Measurements from ENCODE around the gene BCL11A.

The BCL11A gene

GRCh38 chr2:60529785-60530627 is 23.4 kb downstream of the BCL11A start:
- H3K23ac ChIP-seq (ENCODE audit: low read depth, low read length, poor library complexity), result no peak overlapping the region
- H2AFZ ChIP-seq (ENCODE audit: low read length), result no peak overlapping the region
- no peak for DNase-seq (ENCODE audit: low spot score)
- H3K9me3 ChIP-seq (replicated peaks in 1 of 2; ENCODE audit: control insufficient read depth in 2 of 2, insufficient read depth in 1 of 2, low read depth in 1 of 2, low read length in 2 of 2), result no peaks in the 10 kb centered on the region
- H3K27me3 ChIP-seq (ENCODE audit: control insufficient read depth in 3 of 3, insufficient read depth in 3 of 3, low read depth in 1 of 3, low read length in 3 of 3), result peaks cover 0 to 59% (median 0%) of the 10 kb centered on the region in 3 experiments
- H2AK5ac ChIP-seq (ENCODE audit: low read depth, low read length), result no peak overlapping the region
- no peak overlapping the region for H3K4ac ChIP-seq (ENCODE audit: low read length)
- no peak overlapping the region for H3K9ac ChIP-seq (ENCODE audit: low read depth, low read length, poor library complexity)
- no peak overlapping the region for H3K4me3 ChIP-seq (ENCODE audit: low read length in 2 of 2)
- H2BK15ac ChIP-seq (ENCODE audit: low read length), result no peak overlapping the region
- no peak overlapping the region for H3K18ac ChIP-seq (ENCODE audit: low read length)
- no peaks in the 10 kb centered on the region for H3K36me3 ChIP-seq (replicated peaks in 1 of 2; ENCODE audit: control insufficient read depth in 2 of 2, insufficient read depth in 2 of 2, low read length in 2 of 2)
- H3K4me2 ChIP-seq (ENCODE audit: insufficient read depth, low read length, poor library complexity, severe bottlenecking), result no peak overlapping the region
- no peaks in the 10 kb centered on the region for H3K79me1 ChIP-seq (ENCODE audit: low read depth, low read length)
- H2BK12ac ChIP-seq (ENCODE audit: low read length), result no peak overlapping the region
- no peak overlapping the region for H4K91ac ChIP-seq (ENCODE audit: low read depth, low read length, poor library complexity)
- H3K27ac ChIP-seq (replicated peaks; ENCODE audit: low read length), result no peak overlapping the region
- H2BK120ac ChIP-seq (ENCODE audit: low read depth, low read length), result no peak overlapping the region
- peaks cover 0 to 4% of the 10 kb centered on the region in 2 donors for H3K4me1 ChIP-seq (ENCODE audit: control insufficient read depth in 2 of 2, insufficient read depth in 1 of 2, low read depth in 1 of 2, low read length in 2 of 2)
- no peak overlapping the region for H3K14ac ChIP-seq (ENCODE audit: low read length)
- no peak overlapping the region for H4K8ac ChIP-seq (ENCODE audit: low read depth, low read length)
- no peak overlapping the region for H2BK5ac ChIP-seq (ENCODE audit: low read length)
- WGBS, 2 donors (ENCODE audit: extremely low coverage in 2 of 2, insufficient read length in 2 of 2, insufficient replicate concordance in 1 of 2), result no CpG with 5 or more reads among the region's 17 CpGs

DNA sequence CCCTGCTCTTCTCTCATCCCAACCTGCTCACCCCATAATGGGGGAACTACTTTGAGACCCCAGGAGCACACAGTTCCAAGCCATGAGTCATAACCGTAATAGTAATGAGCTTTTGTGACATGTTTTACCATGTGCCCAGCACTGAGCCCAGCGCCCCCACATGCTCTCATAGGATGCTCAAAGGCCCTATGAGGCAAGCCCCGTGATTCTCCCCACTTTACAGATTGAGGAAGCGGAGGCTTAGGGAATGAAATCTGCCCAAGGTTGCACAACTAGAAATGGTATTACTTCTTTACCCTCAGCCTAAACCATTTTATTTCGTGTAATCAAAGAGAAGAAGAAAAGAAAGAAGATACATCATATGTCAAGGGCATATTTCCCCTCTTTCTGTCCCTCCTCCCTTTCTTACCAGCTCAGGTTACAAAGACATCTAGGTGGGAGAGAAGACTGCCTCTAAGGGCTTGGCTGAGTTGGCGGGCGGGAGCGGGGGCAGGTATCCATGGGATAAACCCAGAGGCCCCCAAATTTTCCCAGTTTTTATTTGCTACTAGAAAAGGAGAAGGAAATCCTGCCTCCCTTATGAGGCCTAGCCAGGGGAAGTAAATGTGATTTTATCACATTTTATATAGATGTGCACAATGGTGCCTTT is 24.2 kb downstream of the BCL11A start:
- Histone ChIP-seq H3K27me3 (ENCODE audit: control insufficient read depth in 3 of 3, insufficient read depth in 3 of 3, low read depth in 1 of 3, low read length in 3 of 3) (peaks cover 0 to 52% (median 0%) of the 10 kb centered on the region in 3 experiments), H2BK120ac (ENCODE audit: low read depth, low read length) (no peak overlapping the region), H3K14ac (ENCODE audit: low read length) (no peak overlapping the region), H3K79me1 (ENCODE audit: low read depth, low read length) (no peaks in the 10 kb centered on the region), H3K4me2 (ENCODE audit: insufficient read depth, low read length, poor library complexity, severe bottlenecking) (no peak overlapping the region), H3K27ac (replicated peaks; ENCODE audit: low read length) (no peak overlapping the region), H3K9me3 (replicated peaks in 1 of 2; ENCODE audit: control insufficient read depth in 2 of 2, insufficient read depth in 1 of 2, low read depth in 1 of 2, low read length in 2 of 2) (no peaks in the 10 kb centered on the region), H3K36me3 (replicated peaks in 1 of 2; ENCODE audit: control insufficient read depth in 2 of 2, insufficient read depth in 2 of 2, low read length in 2 of 2) (no peaks in the 10 kb centered on the region), H2BK12ac (ENCODE audit: low read length) (no peak overlapping the region), H2BK15ac (ENCODE audit: low read length) (no peak overlapping the region), H3K9ac (ENCODE audit: low read depth, low read length, poor library complexity) (no peak overlapping the region), H3K23ac (ENCODE audit: low read depth, low read length, poor library complexity) (no peak overlapping the region), H2BK5ac (ENCODE audit: low read length) (no peak overlapping the region), H4K91ac (ENCODE audit: low read depth, low read length, poor library complexity) (no peak overlapping the region), H3K4me3 (ENCODE audit: low read length in 2 of 2) (no peak overlapping the region), H2AFZ (ENCODE audit: low read length) (no peak overlapping the region), H3K4me1 (ENCODE audit: control insufficient read depth in 2 of 2, insufficient read depth in 1 of 2, low read depth in 1 of 2, low read length in 2 of 2) (peaks cover 0 to 4% of the 10 kb centered on the region in 2 donors), H3K18ac (ENCODE audit: low read length) (no peak overlapping the region), H2AK5ac (ENCODE audit: low read depth, low read length) (no peak overlapping the region), H4K8ac (ENCODE audit: low read depth, low read length) (no peak overlapping the region), H3K4ac (ENCODE audit: low read length) (no peak overlapping the region)
- no peak for DNase-seq (ENCODE audit: low spot score)
- WGBS, 2 donors (ENCODE audit: extremely low coverage in 2 of 2, insufficient read length in 2 of 2, insufficient replicate concordance in 1 of 2), result no CpG with 5 or more reads among the region's 8 CpGs

GRCh38 chr2:60528281-60529020 is 25.0 kb downstream of the BCL11A start:
- Histone ChIP-seq H3K79me1 (ENCODE audit: low read depth, low read length) (no peaks in the 10 kb centered on the region), H2BK120ac (ENCODE audit: low read depth, low read length) (no peak overlapping the region), H3K27ac (replicated peaks; ENCODE audit: low read length) (no peak overlapping the region), H4K8ac (ENCODE audit: low read depth, low read length) (no peak overlapping the region), H3K36me3 (replicated peaks in 1 of 2; ENCODE audit: control insufficient read depth in 2 of 2, insufficient read depth in 2 of 2, low read length in 2 of 2) (no peaks in the 10 kb centered on the region), H2BK12ac (ENCODE audit: low read length) (no peak overlapping the region), H3K27me3 (ENCODE audit: control insufficient read depth in 3 of 3, insufficient read depth in 3 of 3, low read depth in 1 of 3, low read length in 3 of 3) (peaks cover 0 to 44% (median 0%) of the 10 kb centered on the region in 3 experiments), H3K9ac (ENCODE audit: low read depth, low read length, poor library complexity) (no peak overlapping the region), H2AFZ (ENCODE audit: low read length) (no peak overlapping the region), H3K4me3 (ENCODE audit: low read length in 2 of 2) (no peak overlapping the region), H2BK15ac (ENCODE audit: low read length) (no peak overlapping the region), H3K4me1 (ENCODE audit: control insufficient read depth in 2 of 2, insufficient read depth in 1 of 2, low read depth in 1 of 2, low read length in 2 of 2) (peaks cover 0 to 4% of the 10 kb centered on the region in 2 donors), H2BK5ac (ENCODE audit: low read length) (no peak overlapping the region), H3K18ac (ENCODE audit: low read length) (no peak overlapping the region), H3K4me2 (ENCODE audit: insufficient read depth, low read length, poor library complexity, severe bottlenecking) (no peak overlapping the region), H2AK5ac (ENCODE audit: low read depth, low read length) (no peak overlapping the region), H3K14ac (ENCODE audit: low read length) (no peak overlapping the region), H3K9me3 (replicated peaks in 1 of 2; ENCODE audit: control insufficient read depth in 2 of 2, insufficient read depth in 1 of 2, low read depth in 1 of 2, low read length in 2 of 2) (no peaks in the 10 kb centered on the region), H3K23ac (ENCODE audit: low read depth, low read length, poor library complexity) (no peak overlapping the region), H3K4ac (ENCODE audit: low read length) (no peak overlapping the region), H4K91ac (ENCODE audit: low read depth, low read length, poor library complexity) (no peak overlapping the region)
- no CpG with 5 or more reads among the region's 9 CpGs for WGBS, 2 donors (ENCODE audit: extremely low coverage in 2 of 2, insufficient read length in 2 of 2, insufficient replicate concordance in 1 of 2)
- no peak for DNase-seq (ENCODE audit: low spot score)

- no CpG with 5 or more reads among the region's 8 CpGs for WGBS, 2 donors (ENCODE audit: extremely low coverage in 2 of 2, insufficient read length in 2 of 2, insufficient replicate concordance in 1 of 2)
- H2BK15ac ChIP-seq (ENCODE audit: low read length), result no peak overlapping the region
- H3K14ac ChIP-seq (ENCODE audit: low read length), result no peak overlapping the region
- no peak overlapping the region for H2AFZ ChIP-seq (ENCODE audit: low read length)
- peaks cover 0 to 37% (median 0%) of the 10 kb centered on the region in 3 experiments for H3K27me3 ChIP-seq (ENCODE audit: control insufficient read depth in 3 of 3, insufficient read depth in 3 of 3, low read depth in 1 of 3, low read length in 3 of 3)
- no peak overlapping the region for H2BK5ac ChIP-seq (ENCODE audit: low read length)
- no peak overlapping the region for H4K91ac ChIP-seq (ENCODE audit: low read depth, low read length, poor library complexity)
- H3K4me2 ChIP-seq (ENCODE audit: insufficient read depth, low read length, poor library complexity, severe bottlenecking), result no peak overlapping the region
- H3K23ac ChIP-seq (ENCODE audit: low read depth, low read length, poor library complexity), result no peak overlapping the region
- no peak overlapping the region for H2AK5ac ChIP-seq (ENCODE audit: low read depth, low read length)
- no peaks in the 10 kb centered on the region for H3K36me3 ChIP-seq (replicated peaks in 1 of 2; ENCODE audit: control insufficient read depth in 2 of 2, insufficient read depth in 2 of 2, low read length in 2 of 2)
- no peak overlapping the region for H2BK120ac ChIP-seq (ENCODE audit: low read depth, low read length)
- H3K18ac ChIP-seq (ENCODE audit: low read length), result peak overlapping the region; percentile 56
- no peak overlapping the region for H4K8ac ChIP-seq (ENCODE audit: low read depth, low read length)
- no peak overlapping the region for H3K9ac ChIP-seq (ENCODE audit: low read depth, low read length, poor library complexity)
- DNase-seq (ENCODE audit: low spot score), result no peak
- H2BK12ac ChIP-seq (ENCODE audit: low read length), result no peak overlapping the region
- no peaks in the 10 kb centered on the region for H3K9me3 ChIP-seq (replicated peaks in 1 of 2; ENCODE audit: control insufficient read depth in 2 of 2, insufficient read depth in 1 of 2, low read depth in 1 of 2, low read length in 2 of 2)
- H3K4ac ChIP-seq (ENCODE audit: low read length), result no peak overlapping the region
- H3K27ac ChIP-seq (replicated peaks; ENCODE audit: low read length), result no peak overlapping the region
- H3K4me3 ChIP-seq (ENCODE audit: low read length in 2 of 2), result no peak overlapping the region
- H3K4me1 ChIP-seq (ENCODE audit: control insufficient read depth in 2 of 2, insufficient read depth in 1 of 2, low read depth in 1 of 2, low read length in 2 of 2), result peaks cover 0 to 4% of the 10 kb centered on the region in 2 donors
- no peaks in the 10 kb centered on the region for H3K79me1 ChIP-seq (ENCODE audit: low read depth, low read length)
Measured at GRCh38 chr2:60527762-60528161, 25.7 kb downstream of the BCL11A start.
